Liver (tissue), 3 donors: ENCODE measurements around the gene BDKRB2.

Experiments used
- RAD21 ChIP-seq, 2 donors: IDR thresholded peaks; 2 replicates each; pipeline ENCODE4 v1.6.1; 2016; ENCODE audit warnings: antibody characterized with exemption in 2 of 2, mild to moderate bottlenecking in 2 of 2
- TF ChIP-seq, protein P1 (sequence below): fragments of 150-350 bp; IDR thresholded peaks from 2 replicates; pipeline ENCODE4 v1.5.1; 2017; ENCODE audit warnings: improper control_type of control experiment, low read depth, low read length; ENCODE audit not compliant: missing input control
- donor health status: healthy.
- donor health status: healthy.

GRCh38 chr14:96235426-96235825 is 30.8 kb downstream of the BDKRB2 start:
- TF ChIP-seq RAD21 (IDR thresholded peaks at IDR 0.05) = no peak
- TF ChIP-seq, protein P1, sequence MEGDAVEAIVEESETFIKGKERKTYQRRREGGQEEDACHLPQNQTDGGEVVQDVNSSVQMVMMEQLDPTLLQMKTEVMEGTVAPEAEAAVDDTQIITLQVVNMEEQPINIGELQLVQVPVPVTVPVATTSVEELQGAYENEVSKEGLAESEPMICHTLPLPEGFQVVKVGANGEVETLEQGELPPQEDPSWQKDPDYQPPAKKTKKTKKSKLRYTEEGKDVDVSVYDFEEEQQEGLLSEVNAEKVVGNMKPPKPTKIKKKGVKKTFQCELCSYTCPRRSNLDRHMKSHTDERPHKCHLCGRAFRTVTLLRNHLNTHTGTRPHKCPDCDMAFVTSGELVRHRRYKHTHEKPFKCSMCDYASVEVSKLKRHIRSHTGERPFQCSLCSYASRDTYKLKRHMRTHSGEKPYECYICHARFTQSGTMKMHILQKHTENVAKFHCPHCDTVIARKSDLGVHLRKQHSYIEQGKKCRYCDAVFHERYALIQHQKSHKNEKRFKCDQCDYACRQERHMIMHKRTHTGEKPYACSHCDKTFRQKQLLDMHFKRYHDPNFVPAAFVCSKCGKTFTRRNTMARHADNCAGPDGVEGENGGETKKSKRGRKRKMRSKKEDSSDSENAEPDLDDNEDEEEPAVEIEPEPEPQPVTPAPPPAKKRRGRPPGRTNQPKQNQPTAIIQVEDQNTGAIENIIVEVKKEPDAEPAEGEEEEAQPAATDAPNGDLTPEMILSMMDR = no peak
